ENCODE results near the gene POT1.
"Not testable (repeated sequence)": the region's sequence is repeated elsewhere in the genome, so short reads cannot be mapped to it uniquely, and the experiment has no call there.

Gene POT1, protein sequence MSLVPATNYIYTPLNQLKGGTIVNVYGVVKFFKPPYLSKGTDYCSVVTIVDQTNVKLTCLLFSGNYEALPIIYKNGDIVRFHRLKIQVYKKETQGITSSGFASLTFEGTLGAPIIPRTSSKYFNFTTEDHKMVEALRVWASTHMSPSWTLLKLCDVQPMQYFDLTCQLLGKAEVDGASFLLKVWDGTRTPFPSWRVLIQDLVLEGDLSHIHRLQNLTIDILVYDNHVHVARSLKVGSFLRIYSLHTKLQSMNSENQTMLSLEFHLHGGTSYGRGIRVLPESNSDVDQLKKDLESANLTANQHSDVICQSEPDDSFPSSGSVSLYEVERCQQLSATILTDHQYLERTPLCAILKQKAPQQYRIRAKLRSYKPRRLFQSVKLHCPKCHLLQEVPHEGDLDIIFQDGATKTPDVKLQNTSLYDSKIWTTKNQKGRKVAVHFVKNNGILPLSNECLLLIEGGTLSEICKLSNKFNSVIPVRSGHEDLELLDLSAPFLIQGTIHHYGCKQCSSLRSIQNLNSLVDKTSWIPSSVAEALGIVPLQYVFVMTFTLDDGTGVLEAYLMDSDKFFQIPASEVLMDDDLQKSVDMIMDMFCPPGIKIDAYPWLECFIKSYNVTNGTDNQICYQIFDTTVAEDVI

DNA sequence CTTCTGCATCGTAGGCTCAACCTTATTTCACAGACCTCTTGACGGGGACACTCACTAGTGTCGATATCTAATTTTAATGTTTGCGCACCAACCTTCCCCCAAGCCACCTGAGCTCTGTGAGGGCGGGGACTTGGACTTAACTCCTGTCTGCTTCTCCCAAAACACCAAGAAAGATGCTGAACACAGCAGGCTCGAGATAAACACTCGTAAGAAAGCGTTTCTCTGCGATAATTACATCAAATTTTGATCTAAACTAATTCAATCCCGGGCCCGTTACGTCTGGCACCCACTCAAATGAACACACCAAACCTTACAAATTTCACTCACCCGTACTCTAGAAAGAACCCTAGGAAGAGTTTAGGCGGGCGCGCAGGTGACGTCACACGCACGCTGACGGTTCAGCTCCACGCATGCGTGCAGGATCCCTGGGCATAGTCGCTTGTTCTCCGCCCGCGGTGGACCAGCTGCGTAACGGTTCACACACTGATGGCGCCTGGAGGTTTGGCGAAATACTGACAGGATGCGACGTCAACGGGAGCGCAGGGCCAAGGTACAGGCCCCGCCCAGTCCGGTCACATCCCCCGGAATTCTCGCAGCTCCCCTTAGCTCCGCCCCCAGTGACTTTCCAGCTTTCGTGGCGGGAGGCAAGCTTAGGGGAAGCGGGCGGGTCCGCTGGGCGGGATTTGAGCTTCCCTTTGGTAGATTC lies at the start of gene POT1:
Gene POT1 (minus strand): TSS at position 359 of the 706 bp plus-strand sequence. CDS start 32,652 bp downstream, outside the sequence.
- TF ChIP-seq, protein P1, sequence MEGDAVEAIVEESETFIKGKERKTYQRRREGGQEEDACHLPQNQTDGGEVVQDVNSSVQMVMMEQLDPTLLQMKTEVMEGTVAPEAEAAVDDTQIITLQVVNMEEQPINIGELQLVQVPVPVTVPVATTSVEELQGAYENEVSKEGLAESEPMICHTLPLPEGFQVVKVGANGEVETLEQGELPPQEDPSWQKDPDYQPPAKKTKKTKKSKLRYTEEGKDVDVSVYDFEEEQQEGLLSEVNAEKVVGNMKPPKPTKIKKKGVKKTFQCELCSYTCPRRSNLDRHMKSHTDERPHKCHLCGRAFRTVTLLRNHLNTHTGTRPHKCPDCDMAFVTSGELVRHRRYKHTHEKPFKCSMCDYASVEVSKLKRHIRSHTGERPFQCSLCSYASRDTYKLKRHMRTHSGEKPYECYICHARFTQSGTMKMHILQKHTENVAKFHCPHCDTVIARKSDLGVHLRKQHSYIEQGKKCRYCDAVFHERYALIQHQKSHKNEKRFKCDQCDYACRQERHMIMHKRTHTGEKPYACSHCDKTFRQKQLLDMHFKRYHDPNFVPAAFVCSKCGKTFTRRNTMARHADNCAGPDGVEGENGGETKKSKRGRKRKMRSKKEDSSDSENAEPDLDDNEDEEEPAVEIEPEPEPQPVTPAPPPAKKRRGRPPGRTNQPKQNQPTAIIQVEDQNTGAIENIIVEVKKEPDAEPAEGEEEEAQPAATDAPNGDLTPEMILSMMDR (conservative IDR thresholded peaks at IDR 0.05; ENCODE audit: control insufficient read depth, insufficient read depth, low read depth, low read length): no peak

DNA sequence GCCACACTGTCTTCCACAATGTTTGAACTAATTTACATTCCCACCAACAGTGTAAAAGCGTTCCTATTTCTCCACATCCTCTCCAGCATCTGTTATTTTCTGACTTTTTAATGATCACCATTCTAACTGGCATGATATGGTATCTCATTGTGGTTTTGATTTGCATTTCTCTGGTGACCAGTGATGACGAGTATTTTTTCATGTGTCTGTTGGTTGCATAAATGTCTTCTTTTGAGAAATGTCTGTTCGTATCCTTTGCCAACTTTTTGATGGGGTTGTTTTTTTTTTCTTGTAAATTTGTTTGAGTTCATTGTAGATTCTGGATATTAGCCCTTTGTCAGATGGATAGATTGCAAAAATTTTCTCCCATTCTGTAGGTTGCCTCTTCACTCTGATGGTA lies 45.5 kb upstream of the POT1 start:
- DNase-seq (ENCODE audit: low read depth); H3K4me3 ChIP-seq (ENCODE audit: control insufficient read depth, low read depth, low read length): not testable (repeated sequence)

More for the DNA sequence above, at the start of gene POT1:
- DNase-seq (ENCODE audit: low read depth): peak; percentile 99
- peak within 1 kb of the TSS; percentile 93 for H3K4me3 ChIP-seq (ENCODE audit: control insufficient read depth, low read depth, low read length)

DNA sequence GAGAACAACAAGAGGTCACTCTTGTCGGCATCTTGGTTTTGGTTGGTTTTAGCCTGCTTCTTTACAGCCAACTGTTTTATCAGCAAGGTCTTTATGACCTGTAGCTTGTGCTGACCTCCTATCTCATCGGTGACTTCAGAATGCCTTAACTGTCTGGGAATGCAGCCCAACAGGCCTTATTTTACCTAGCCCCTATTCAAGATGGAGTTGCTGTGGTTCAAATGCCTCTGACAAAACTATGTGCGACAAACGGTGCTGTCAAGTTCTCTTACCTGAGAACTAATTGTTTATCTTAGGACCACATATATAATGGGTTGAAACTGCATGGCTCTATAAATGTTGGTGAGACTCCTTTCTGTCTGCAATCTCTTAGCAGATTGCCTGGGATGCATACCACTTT lies 35.9 kb upstream of the POT1 start:
- DNase-seq (ENCODE audit: low read depth): no peak
- H3K4me3 ChIP-seq (ENCODE audit: control insufficient read depth, low read depth, low read length): no peak overlapping the region
- TF ChIP-seq, protein P1 (conservative IDR thresholded peaks at IDR 0.05; ENCODE audit: control insufficient read depth, insufficient read depth, low read depth, low read length): no peak

DNA sequence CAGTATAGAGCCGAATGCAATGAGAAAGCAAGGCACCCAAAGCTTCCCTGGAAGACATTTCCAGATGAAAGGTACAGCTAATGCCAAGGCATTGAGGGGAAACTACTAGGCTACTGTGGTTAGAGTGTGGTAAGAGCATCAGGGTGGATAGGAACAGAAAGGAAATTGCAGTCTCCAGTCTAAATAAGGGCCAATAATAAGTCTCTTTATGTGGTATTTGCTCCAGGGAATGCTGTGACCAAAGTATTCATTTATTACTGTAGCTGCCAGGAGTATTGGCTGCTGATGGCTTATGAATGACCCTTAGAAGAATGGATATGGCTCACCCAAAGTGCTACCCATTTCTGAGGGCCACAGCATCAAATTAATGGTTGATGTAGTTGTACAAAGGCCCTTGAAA lies 30.1 kb upstream of the POT1 start:
- H3K4me3 ChIP-seq (ENCODE audit: control insufficient read depth, low read depth, low read length): no peak overlapping the region
- DNase-seq (ENCODE audit: low read depth): no peak
- TF ChIP-seq, protein P1 (conservative IDR thresholded peaks at IDR 0.05; ENCODE audit: control insufficient read depth, insufficient read depth, low read depth, low read length): no peak

DNA sequence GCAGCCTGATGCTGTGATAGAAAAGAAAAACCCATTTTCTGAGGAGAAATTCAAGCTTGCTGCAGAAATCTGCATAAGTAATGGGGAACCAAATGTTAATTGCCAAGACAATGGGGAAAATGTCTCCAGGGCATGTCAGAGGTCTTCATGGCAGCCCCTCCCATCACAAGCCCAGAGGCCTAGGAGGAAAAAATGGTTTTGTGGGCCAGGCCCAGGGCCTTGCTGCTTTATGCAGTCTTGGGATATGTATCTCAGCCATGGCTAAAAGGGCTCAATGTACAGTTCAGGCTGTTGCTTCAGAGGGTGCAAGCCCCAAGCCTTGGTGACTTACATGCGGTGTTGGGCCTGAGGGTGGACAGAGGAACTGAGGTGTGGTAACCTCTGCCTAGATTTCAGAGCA lies 28.3 kb upstream of the POT1 start:
- H3K4me3 ChIP-seq (ENCODE audit: control insufficient read depth, low read depth, low read length); DNase-seq (ENCODE audit: low read depth): not testable (repeated sequence)

DNA sequence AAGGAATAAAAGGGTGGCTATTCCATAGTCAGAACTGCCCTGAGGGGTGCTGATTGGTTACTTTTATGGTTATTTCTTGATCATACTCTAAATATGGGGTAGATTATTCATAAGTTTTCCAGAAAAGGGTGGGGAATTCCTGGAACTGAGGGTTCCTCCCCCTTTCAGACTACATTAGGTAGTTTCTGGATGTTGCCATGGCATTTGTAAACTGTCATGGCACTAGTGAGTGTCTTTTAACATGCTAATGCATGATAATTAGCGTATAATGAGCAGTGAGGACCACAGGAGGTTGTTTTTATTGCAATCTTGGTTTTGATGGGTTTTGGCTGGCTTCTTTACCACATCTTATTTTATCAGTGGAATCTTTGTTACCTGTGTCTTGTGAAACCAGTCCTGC lies 26.5 kb upstream of the POT1 start:
- no peak for DNase-seq (ENCODE audit: low read depth)
- H3K4me3 ChIP-seq (ENCODE audit: control insufficient read depth, low read depth, low read length): no peak overlapping the region
- TF ChIP-seq, protein P1 (conservative IDR thresholded peaks at IDR 0.05; ENCODE audit: control insufficient read depth, insufficient read depth, low read depth, low read length): no peak

DNA sequence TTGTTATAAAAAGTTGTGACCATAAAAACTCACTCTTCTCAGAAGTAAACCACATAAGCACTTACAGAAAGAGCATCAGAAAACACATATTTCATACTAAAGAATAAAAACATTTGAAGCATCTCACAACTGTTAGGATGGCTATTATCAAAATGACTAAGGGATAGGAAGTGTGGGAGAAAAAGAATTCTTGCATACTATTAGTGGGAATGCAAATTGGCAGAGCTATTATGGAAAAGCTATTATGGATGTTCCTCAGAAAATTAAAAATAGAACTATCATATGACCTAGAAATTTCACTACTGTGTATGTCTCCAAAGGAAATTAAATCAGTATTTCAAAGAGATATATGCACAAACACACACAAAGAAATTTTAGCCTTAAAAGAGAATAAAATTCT lies 25.2 kb upstream of the POT1 start:
- no peak for DNase-seq (ENCODE audit: low read depth)
- TF ChIP-seq, protein P1 (conservative IDR thresholded peaks at IDR 0.05; ENCODE audit: control insufficient read depth, insufficient read depth, low read depth, low read length): no peak
- H3K4me3 ChIP-seq (ENCODE audit: control insufficient read depth, low read depth, low read length): no peak overlapping the region
